ENCODE data around the gene PSPH. TPM values are rescaled to one million over a fixed set of nuclear protein-coding genes. Genes with fewer than 3 reads are reported as not detected.

PSPH gene
- total RNA-seq, 1 experiment from 2014 or later, result 49.3 TPM

- no peak for TF ChIP-seq ATF6 (CRISPR knock-in tag; IDR thresholded peaks at IDR 0.05)
- TF ChIP-seq PRRX2 (CRISPR knock-in tag; IDR thresholded peaks at IDR 0.05), result no peak
- TF ChIP-seq PREB (CRISPR knock-in tag; IDR thresholded peaks at IDR 0.05; ENCODE audit: borderline replicate concordance), result no peak
- TF ChIP-seq USF2 (CRISPR knock-in tag; IDR thresholded peaks at IDR 0.05), result no peak
- TF ChIP-seq HMGXB4 (CRISPR knock-in tag; IDR thresholded peaks at IDR 0.05), result peak; percentile 29; the same call in 1 of the 2 replicates
- TF ChIP-seq TCF7 (CRISPR knock-in tag; IDR thresholded peaks at IDR 0.05; ENCODE audit: low read depth), result no peak
- TF ChIP-seq AFF4 (CRISPR knock-in tag; IDR thresholded peaks at IDR 0.05; ENCODE audit: borderline replicate concordance), result no peak
- TF ChIP-seq FOXP4 (CRISPR knock-in tag; IDR thresholded peaks at IDR 0.05), result no peak; the same call in 1 of the 2 replicates
- peak; percentile 7; the same call in 1 of the 2 replicates for TF ChIP-seq ETV6 (CRISPR knock-in tag; IDR thresholded peaks at IDR 0.05)
- no peak for TF ChIP-seq ZNF425 (CRISPR knock-in tag; conservative IDR thresholded peaks at IDR 0.05)
- TF ChIP-seq JAZF1 (CRISPR knock-in tag; IDR thresholded peaks at IDR 0.05), result no peak
- no peak for TF ChIP-seq STAT6 (CRISPR knock-in tag; conservative IDR thresholded peaks at IDR 0.05; ENCODE audit: low read depth)
- no peak for TF ChIP-seq NFYB (CRISPR knock-in tag; conservative IDR thresholded peaks at IDR 0.05; ENCODE audit: low read depth)
- TF ChIP-seq NFATC4 (CRISPR knock-in tag; IDR thresholded peaks at IDR 0.05), result no peak
- TF ChIP-seq RORB (CRISPR knock-in tag; IDR thresholded peaks at IDR 0.05), result no peak
- no peak for TF ChIP-seq ZNF263 (CRISPR knock-in tag; IDR thresholded peaks at IDR 0.05; ENCODE audit: low read depth)
- TF ChIP-seq E2F5 (CRISPR knock-in tag; IDR thresholded peaks at IDR 0.05), result no peak
These were observed 86.8 kb downstream of the PSPH start, which contains the start of gene NIPSNAP2 (continued) for GRCh38 chr7:55964261-55965099.
